CMK (cell line): Measurements from ENCODE around the gene FAM180B.
"Not testable (repeated sequence)": the region's sequence is repeated elsewhere in the genome, so short reads cannot be mapped to it uniquely, and the experiment has no call there.

Experiments used
- DNase-seq: peaks from one replicate; pipeline ENCODE4 v3.0.0-alpha.2; 2010; ENCODE audit warnings: low read depth

Gene FAM180B

GRCh38 chr11:47595029-47595428, 8.6 kb downstream of the FAM180B start:
- DNase-seq, result no peak

- no peak for DNase-seq
Observed at GRCh38 chr11:47595967-47596366, 9.5 kb downstream of the FAM180B start.

GRCh38 chr11:47599902-47600301, 13.4 kb downstream of the FAM180B start:
- DNase-seq, result no peak

- DNase-seq, result no peak
Observed at GRCh38 chr11:47603295-47603694, 16.8 kb downstream of the FAM180B start.

GRCh38 chr11:47605921-47606320, 19.4 kb downstream of the FAM180B start:
- DNase-seq, result no peak

GRCh38 chr11:47606731-47607130, 20.3 kb downstream of the FAM180B start:
- DNase-seq, result no peak

GRCh38 chr11:47607380-47607779, 20.9 kb downstream of the FAM180B start:
- DNase-seq, result no peak

- no peak for DNase-seq
Observed at GRCh38 chr11:47609675-47610074, 23.2 kb downstream of the FAM180B start.

- DNase-seq, result no peak
Observed at GRCh38 chr11:47611348-47611794, 24.9 kb downstream of the FAM180B start.

- no peak for DNase-seq
Observed at GRCh38 chr11:47615249-47615648, 28.8 kb downstream of the FAM180B start.

GRCh38 chr11:47616726-47617416, 30.4 kb downstream of the FAM180B start:
- DNase-seq, result peak; percentile 7

- no peak for DNase-seq
Observed at GRCh38 chr11:47617417-47617809, 30.9 kb downstream of the FAM180B start.

GRCh38 chr11:47620836-47621378, 34.4 kb downstream of the FAM180B start:
- no peak for DNase-seq

- no peak for DNase-seq
Observed at GRCh38 chr11:47626234-47626633, 39.8 kb downstream of the FAM180B start.

GRCh38 chr11:47628026-47628425, 41.5 kb downstream of the FAM180B start:
- DNase-seq, result no peak

GRCh38 chr11:47631473-47631872, 45.0 kb downstream of the FAM180B start:
- DNase-seq, result no peak

GRCh38 chr11:47636331-47636730, 49.9 kb downstream of the FAM180B start:
- not testable (repeated sequence) for DNase-seq
